HepG2 (cell line): Measurements from ENCODE around the gene DPH7. TPM values are rescaled to one million over a fixed set of nuclear protein-coding genes. Genes with fewer than 3 reads are reported as not detected.

Source experiments
- AKAP8 ChIP-seq: sonication (generic); formaldehyde crosslinking; IDR thresholded peaks from 2 replicates; pipeline ENCODE4 v1.5.1; 2020; ENCODE audit warnings: mild to moderate bottlenecking, missing genetic modification reagents
- ATF2 ChIP-seq: sonication (generic); formaldehyde crosslinking; IDR thresholded peaks from 2 replicates; pipeline ENCODE4 v1.4.0; 2020; ENCODE audit warnings: missing genetic modification reagents
- CHD4 ChIP-seq: fragments of 200-600 bp; sonication (generic); IDR thresholded peaks from 2 replicates; pipeline ENCODE4 v1.7.0; 2017; ENCODE audit warnings: mild to moderate bottlenecking, low read length, borderline replicate concordance
- DNMT3B ChIP-seq: conservative IDR thresholded peaks from 2 replicates; pipeline ENCODE4 v1.6.1; 2016; ENCODE audit warnings: missing biosample characterization, control low read depth
- ESRRA ChIP-seq: sonication (generic); formaldehyde crosslinking; IDR thresholded peaks from 2 replicates; pipeline ENCODE4 v1.5.1; 2020; ENCODE audit warnings: mild to moderate bottlenecking, low read depth, missing genetic modification reagents
- MAX ChIP-seq: IDR thresholded peaks from 2 replicates; pipeline ENCODE4 v1.6.1; 2012; ENCODE audit warnings: inconsistent platforms
- NR2F6 ChIP-seq, 2 experiments: IDR thresholded peaks; 2 replicates each; pipeline ENCODE4 v1.6.1; 2016; ENCODE audit warnings: antibody characterized with exemption in 1 of 2, mild to moderate bottlenecking in 1 of 2
- PITX1 ChIP-seq: sonication (generic); formaldehyde crosslinking; IDR thresholded peaks from 2 replicates; pipeline ENCODE4 v1.5.1; 2020; ENCODE audit warnings: mild to moderate bottlenecking, missing genetic modification reagents
- RAD21 ChIP-seq: fragments of 450-650 bp; formaldehyde crosslinking; IDR thresholded peaks from 2 replicates; pipeline ENCODE4 v1.5.0; 2020; ENCODE audit warnings: mild to moderate bottlenecking
- THAP9 ChIP-seq: sonication (generic); formaldehyde crosslinking; IDR thresholded peaks from 2 replicates; pipeline ENCODE4; 2020; ENCODE audit warnings: missing genetic modification reagents, mild to moderate bottlenecking, borderline replicate concordance
- YEATS2 ChIP-seq: sonication (generic); formaldehyde crosslinking; IDR thresholded peaks from 2 replicates; pipeline ENCODE4 v1.4.0; 2020; ENCODE audit warnings: missing genetic modification reagents, borderline replicate concordance
- YEATS4 ChIP-seq: sonication (generic); formaldehyde crosslinking; IDR thresholded peaks from 2 replicates; pipeline ENCODE4 v1.4.0; 2020; ENCODE audit warnings: missing genetic modification reagents, borderline replicate concordance
- ZFP1 ChIP-seq: IDR thresholded peaks from 2 replicates; pipeline ENCODE4 v1.6.1; 2016
- ZNF33B ChIP-seq: sonication (generic); formaldehyde crosslinking; IDR thresholded peaks from 2 replicates; pipeline ENCODE4 v1.5.1; 2020; ENCODE audit warnings: mild to moderate bottlenecking, missing genetic modification reagents
- ZNF512B ChIP-seq: sonication (generic); formaldehyde crosslinking; IDR thresholded peaks from 2 replicates; pipeline ENCODE4 v1.5.1; 2020; ENCODE audit warnings: missing genetic modification reagents, mild to moderate bottlenecking, borderline replicate concordance
- ZNF580 ChIP-seq: IDR thresholded peaks from 2 replicates; pipeline ENCODE4 v1.6.1; 2016; ENCODE audit warnings: low read depth, borderline replicate concordance
- ZNF782 ChIP-seq: sonication (generic); formaldehyde crosslinking; IDR thresholded peaks from 2 replicates; pipeline ENCODE4 v1.4.0; 2020; ENCODE audit warnings: missing genetic modification reagents, mild to moderate bottlenecking, borderline replicate concordance
- ZNF883 ChIP-seq: sonication (generic); formaldehyde crosslinking; IDR thresholded peaks from 2 replicates; pipeline ENCODE4 v1.5.1; 2020; ENCODE audit warnings: mild to moderate bottlenecking, missing genetic modification reagents; ENCODE audit errors: not compliant biosample characterization
- polyA plus RNA-seq, 8 experiments: library from polyadenylated mRNA; depleted of rRNA in 3 of 8; stranded (reverse) in 7 of 8; unstranded in 1 of 8; fragments of >200 nt; fragmentation: Illumina TruSeq in 4 of 8; extraction: Trizol in 4 of 8; gene quantifications; 2 replicates each; pipeline versions ENCODE4 v1.2.1 to v1.2.3, GENCODE V29; 2011 to 2016; ENCODE audit warnings: low read depth in 4 of 8, missing spikeins in 1 of 8, mixed read lengths in 1 of 8; ENCODE audit not compliant: insufficient read depth in 1 of 8
- total RNA-seq, 5 experiments: library from RNA; depleted of rRNA; stranded (reverse); fragments of >200 nt; fragmentation: Illumina TruSeq; extraction: Trizol; gene quantifications; 2 replicates each; pipeline ENCODE4 v1.2.3, GENCODE V29; 2016; ENCODE audit warnings: low read depth in 1 of 5

Gene DPH7
- total and polyA plus RNA-seq, 2 of the 13 experiments (the other 11 are each of a cell fraction or from before 2014, with no cell fraction given), result 27.6 to 31.6 TPM

- no peak for TF ChIP-seq ATF2
- TF ChIP-seq PITX1 (CRISPR knock-in tag), result 0 out of 2 replicates have a peak, but pooled peaks have one; percentile 29
- 0 out of 2 replicates have a peak, but pooled peaks have one; percentile 21 for TF ChIP-seq RAD21 (CRISPR knock-in tag)
- 0 out of 2 replicates have a peak, but pooled peaks have one; percentile 27 for TF ChIP-seq ZNF580 (CRISPR knock-in tag)
- no peak for TF ChIP-seq CHD4
- peak; percentile 38 for TF ChIP-seq ZNF883 (CRISPR knock-in tag)
- TF ChIP-seq ZNF33B (CRISPR knock-in tag), result peak; percentile 65; the same call in 1 of the 2 replicates
- 0 out of 2 replicates have a peak, but pooled peaks have one; percentile 2 for TF ChIP-seq MAX
- TF ChIP-seq AKAP8 (CRISPR knock-in tag), result peak; percentile 86
- no peak for TF ChIP-seq NR2F6 (IDR thresholded peaks at IDR 0.05)
- 0 out of 2 replicates have a peak, but pooled peaks have one; percentile 6 for TF ChIP-seq NR2F6 (CRISPR knock-in tag; IDR thresholded peaks at IDR 0.05)
- TF ChIP-seq ZFP1 (CRISPR knock-in tag), result no peak
- peak; percentile 27; the same call in 1 of the 2 replicates for TF ChIP-seq ESRRA
- 0 out of 2 replicates have a peak, but pooled peaks have one; percentile 10 for TF ChIP-seq YEATS2 (CRISPR knock-in tag)
- TF ChIP-seq DNMT3B (CRISPR knock-in tag), result no peak
- 0 out of 2 replicates have a peak, but pooled peaks have one; percentile 23 for TF ChIP-seq THAP9 (CRISPR knock-in tag)
- TF ChIP-seq ZNF512B (CRISPR knock-in tag), result no peak
- TF ChIP-seq YEATS4 (CRISPR knock-in tag), result peak; percentile 13; the same call in 1 of the 2 replicates
- TF ChIP-seq ZNF782 (CRISPR knock-in tag), result 0 out of 2 replicates have a peak, but pooled peaks have one; percentile 61
Observed at GRCh38 chr9:137552022-137552768, 26.5 kb downstream of the DPH7 start (continued).
